Measurements from ENCODE around the gene NDUFV1. TPM values are rescaled to one million over a fixed set of nuclear protein-coding genes. Genes with fewer than 3 reads are reported as not detected.
"Not testable (repeated sequence)": the region's sequence is repeated elsewhere in the genome, so short reads cannot be mapped to it uniquely, and the experiment has no call there.

Gene NDUFV1
- total and polyA plus RNA-seq, 2 of the 4 experiments (the other 2 are of a cell fraction): 120 to 133 TPM

DNA sequence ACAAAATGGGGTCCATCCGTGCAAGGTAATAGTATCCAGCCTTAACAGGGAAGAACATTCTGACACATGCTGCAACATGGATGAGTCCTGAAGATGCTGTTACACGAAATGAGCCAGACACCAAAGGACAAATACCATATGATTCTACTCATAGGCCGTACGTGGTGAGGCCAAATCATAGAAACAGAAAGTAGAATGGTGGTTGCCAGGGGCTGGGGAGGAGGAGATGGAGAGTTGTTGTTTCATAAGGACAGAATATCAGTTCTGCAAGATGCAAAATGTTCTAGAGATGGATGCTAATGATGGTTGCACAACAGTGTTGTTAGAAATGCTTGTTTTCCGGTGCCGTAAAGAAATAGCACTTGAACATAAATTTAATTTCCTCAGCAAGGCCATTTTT lies 30.2 kb downstream of the NDUFV1 start:
- H4K20me1 ChIP-seq (ENCODE audit: insufficient read depth, low read length): no peaks in the 10 kb centered on the region
- no CpG with 5 or more reads among the region's 6 CpGs for WGBS, 2 experiments (ENCODE audit: extremely low coverage in 2 of 2, insufficient read length in 1 of 2)

DNA sequence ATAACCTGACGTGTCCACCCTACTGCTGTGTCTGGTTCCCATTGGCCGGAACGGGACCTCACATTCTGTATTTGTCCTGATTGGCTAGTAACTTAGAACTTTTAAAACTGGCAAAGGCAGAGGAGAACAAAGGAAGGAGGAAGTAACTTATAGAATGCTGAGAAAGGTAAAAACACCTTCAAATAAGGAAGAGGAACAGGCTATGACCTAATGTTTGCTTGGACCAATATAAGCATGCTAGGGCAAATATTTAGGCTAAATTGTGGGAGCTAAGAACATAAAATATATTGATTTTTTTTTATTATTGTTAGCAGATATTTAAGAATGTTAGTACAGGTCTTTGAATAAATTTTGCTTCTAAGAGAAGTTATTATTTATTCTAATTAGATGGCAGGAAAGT lies 30.7 kb downstream of the NDUFV1 start:
- H4K5ac ChIP-seq (ENCODE audit: low read depth, low read length); H2AK5ac ChIP-seq (ENCODE audit: low read depth, low read length); DNase-seq; H3K9ac ChIP-seq (ENCODE audit: low read depth, low read length); H4K8ac ChIP-seq (ENCODE audit: low read depth in 2 of 2, low read length in 2 of 2); H2AFZ ChIP-seq (replicated peaks; ENCODE audit: low read length, poor library complexity); H2BK15ac ChIP-seq (ENCODE audit: low read depth, low read length); ATAC-seq (ENCODE audit: low read depth); H3K27ac ChIP-seq (ENCODE audit: insufficient read depth, low read length); H3K9me1 ChIP-seq (ENCODE audit: insufficient read depth, low read length); BruUV-seq (replicated peaks); H2AK9ac ChIP-seq (replicated peaks; ENCODE audit: low read depth, low read length, poor library complexity); H3K79me1 ChIP-seq (ENCODE audit: low read depth in 1 of 2, low read length in 2 of 2); H3K4me3 ChIP-seq (ENCODE audit: insufficient read depth, low read depth, low read length); H2BK20ac ChIP-seq (ENCODE audit: low read depth, low read length); H4K91ac ChIP-seq (ENCODE audit: insufficient read depth, low read depth, low read length); POLR2A ChIA-PET (ENCODE audit: unreplicated experiment); in situ Hi-C loops (cut with MboI; ENCODE audit: low sequenced_read_pairs); H4K20me1 ChIP-seq (ENCODE audit: insufficient read depth, low read length); H2BK5ac ChIP-seq (ENCODE audit: low read depth, low read length, poor library complexity, severe bottlenecking); H2BK120ac ChIP-seq (ENCODE audit: low read depth, low read length); H3K56ac ChIP-seq (ENCODE audit: extremely low read depth, insufficient read depth, low read length); H3K14ac ChIP-seq (replicated peaks; ENCODE audit: low read depth, low read length); H3K4me1 ChIP-seq (ENCODE audit: control insufficient read depth, insufficient read depth, low read length); H3K9me3 ChIP-seq (ENCODE audit: control insufficient read depth, insufficient read depth, low read length); dilution Hi-C loops (cut with HindIII; ENCODE audit: low sequenced_read_pairs, unreplicated experiment); H3K4ac ChIP-seq (ENCODE audit: low read depth, low read length); H3K18ac ChIP-seq (ENCODE audit: low read depth, low read length); H3K36me3 ChIP-seq (ENCODE audit: control insufficient read depth, insufficient read depth, low read length); intact Hi-C loops (cut with micrococcal nuclease); H3K4me2 ChIP-seq (ENCODE audit: low read depth, low read length); CTCF ChIA-PET; H3K23ac ChIP-seq (ENCODE audit: low read depth, low read length): not testable (repeated sequence)
- no CpG with 5 or more reads among the region's 3 CpGs for WGBS, 2 experiments (ENCODE audit: extremely low coverage in 2 of 2, insufficient read length in 1 of 2)
- peaks cover 16% of the 10 kb centered on the region; the same call in 1 of the 2 replicates for H3K27me3 ChIP-seq (ENCODE audit: control insufficient read depth, insufficient read depth, low read length)

More for the DNA sequence above, 30.2 kb downstream of the NDUFV1 start:
- no peak for ATAC-seq (ENCODE audit: low read depth)
- Histone ChIP-seq H2AK5ac (ENCODE audit: low read depth, low read length) (no peak overlapping the region), H4K8ac (ENCODE audit: low read depth in 2 of 2, low read length in 2 of 2) (no peak overlapping the region), H2AK9ac (replicated peaks; ENCODE audit: low read depth, low read length, poor library complexity) (no peak overlapping the region), H3K27me3 (ENCODE audit: control insufficient read depth, insufficient read depth, low read length) (peaks cover 15% of the 10 kb centered on the region; the same call in 1 of the 2 replicates), H3K4me2 (ENCODE audit: low read depth, low read length) (no peak overlapping the region), H2BK120ac (ENCODE audit: low read depth, low read length) (no peak overlapping the region), H3K4ac (ENCODE audit: low read depth, low read length) (no peak overlapping the region), H3K14ac (replicated peaks; ENCODE audit: low read depth, low read length) (no peak overlapping the region), H2AFZ (replicated peaks; ENCODE audit: low read length, poor library complexity) (no peak overlapping the region), H4K5ac (ENCODE audit: low read depth, low read length) (no peak overlapping the region), H2BK15ac (ENCODE audit: low read depth, low read length) (no peak overlapping the region), H3K79me1 (ENCODE audit: low read depth in 1 of 2, low read length in 2 of 2) (no peaks in the 10 kb centered on the region), H3K36me3 (ENCODE audit: control insufficient read depth, insufficient read depth, low read length) (no peaks in the 10 kb centered on the region), H2BK5ac (ENCODE audit: low read depth, low read length, poor library complexity, severe bottlenecking) (no peak overlapping the region), H3K9me1 (ENCODE audit: insufficient read depth, low read length) (no peaks in the 10 kb centered on the region), H3K23ac (ENCODE audit: low read depth, low read length) (no peak overlapping the region), H3K9me3 (ENCODE audit: control insufficient read depth, insufficient read depth, low read length) (no peaks in the 10 kb centered on the region), H3K4me3 (ENCODE audit: insufficient read depth, low read depth, low read length) (no peak overlapping the region), H3K4me1 (ENCODE audit: control insufficient read depth, insufficient read depth, low read length) (no peaks in the 10 kb centered on the region), H3K9ac (ENCODE audit: low read depth, low read length) (no peak overlapping the region), H3K18ac (ENCODE audit: low read depth, low read length) (no peak overlapping the region), H3K56ac (ENCODE audit: extremely low read depth, insufficient read depth, low read length) (no peak overlapping the region), H3K27ac (ENCODE audit: insufficient read depth, low read length) (no peak overlapping the region), H4K91ac (ENCODE audit: insufficient read depth, low read depth, low read length) (no peak overlapping the region), H2BK20ac (ENCODE audit: low read depth, low read length) (no peak overlapping the region)
- in situ Hi-C loops (cut with MboI; ENCODE audit: low sequenced_read_pairs): no loop called here
- no TSS peak for BruUV-seq (replicated peaks)
- no peak for DNase-seq
- ChIA-PET POLR2A (ENCODE audit: unreplicated experiment) (no interaction called here), CTCF (no interaction called here)
- intact Hi-C loops (cut with micrococcal nuclease): no loop called here
- TF ChIP-seq SMC3 (IDR thresholded peaks at IDR 0.05; ENCODE audit: low read depth, low read length): no peak
- TF ChIP-seq, protein P1, sequence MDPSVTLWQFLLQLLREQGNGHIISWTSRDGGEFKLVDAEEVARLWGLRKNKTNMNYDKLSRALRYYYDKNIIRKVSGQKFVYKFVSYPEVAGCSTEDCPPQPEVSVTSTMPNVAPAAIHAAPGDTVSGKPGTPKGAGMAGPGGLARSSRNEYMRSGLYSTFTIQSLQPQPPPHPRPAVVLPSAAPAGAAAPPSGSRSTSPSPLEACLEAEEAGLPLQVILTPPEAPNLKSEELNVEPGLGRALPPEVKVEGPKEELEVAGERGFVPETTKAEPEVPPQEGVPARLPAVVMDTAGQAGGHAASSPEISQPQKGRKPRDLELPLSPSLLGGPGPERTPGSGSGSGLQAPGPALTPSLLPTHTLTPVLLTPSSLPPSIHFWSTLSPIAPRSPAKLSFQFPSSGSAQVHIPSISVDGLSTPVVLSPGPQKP (IDR thresholded peaks at IDR 0.05; ENCODE audit: borderline replicate concordance, low read depth, low read length): no peak
- dilution Hi-C loops (cut with HindIII; ENCODE audit: low sequenced_read_pairs, unreplicated experiment): no loop called here
